Occipital lobe (tissue), 2 donors: ENCODE data around the gene SMAD1. TPM values are rescaled to one million over a fixed set of nuclear protein-coding genes. Genes with fewer than 3 reads are reported as not detected.
A peak's percentile ranks its signal among the peaks of the same experiment; 100 is the strongest.

Experiments
- DNase-seq: peaks from one replicate; lab custom pipeline; 2025; lab: John Stamatoyannopoulos, UW
- total RNA-seq: library from RNA; depleted of rRNA; stranded (reverse); fragments of >200 nt; gene quantifications from one replicate; pipeline ENCODE4 v1.2.3, GENCODE V29; 2014

SMAD1 gene
- total RNA-seq = 18.4 TPM

DNA sequence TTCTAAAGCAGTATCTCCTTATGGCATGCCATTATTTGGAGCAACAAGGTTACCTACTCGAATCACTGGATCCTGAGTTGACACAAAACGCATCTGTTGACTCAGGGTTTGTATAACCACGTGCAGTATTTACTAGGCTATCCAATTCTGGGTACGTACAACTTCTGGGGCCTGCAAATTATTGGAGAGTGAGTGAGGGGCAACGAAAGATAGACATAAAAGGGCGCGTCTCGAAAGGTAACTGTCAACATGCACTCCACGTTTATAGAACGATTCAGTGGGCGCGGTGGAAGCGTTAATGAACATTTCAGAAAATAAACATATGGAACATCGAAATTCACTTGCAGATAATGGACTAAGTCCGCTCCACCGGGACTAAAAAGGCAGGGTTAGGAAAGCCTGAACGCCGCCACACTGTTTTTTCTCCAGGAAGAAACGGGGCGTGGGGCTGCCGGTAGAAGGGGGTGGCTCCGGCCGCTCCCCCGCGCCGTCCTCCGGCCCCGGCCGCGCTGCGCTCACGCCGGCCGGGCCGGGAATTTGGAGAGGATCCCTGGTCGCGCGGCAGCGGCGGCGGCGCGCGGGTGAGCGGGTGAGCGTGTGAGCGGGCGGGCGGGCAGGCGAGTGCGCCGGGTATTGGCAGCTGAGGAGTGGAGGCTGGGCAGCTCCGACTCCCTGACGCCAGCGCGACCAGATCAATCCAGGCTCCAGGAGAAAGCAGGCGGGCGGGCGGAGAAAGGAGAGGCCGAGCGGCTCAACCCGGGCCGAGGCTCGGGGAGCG is at the start of gene SMAD1:
TSS of gene SMAD1 (plus strand) at position 690 of the 778 bp plus-strand sequence. CDS start 32,761 bp downstream, outside the sequence.
- DNase-seq = peak; percentile 83

GRCh38 chr4:145433684-145434083 is 48.0 kb upstream of the SMAD1 start:
- no peak for DNase-seq

DNA sequence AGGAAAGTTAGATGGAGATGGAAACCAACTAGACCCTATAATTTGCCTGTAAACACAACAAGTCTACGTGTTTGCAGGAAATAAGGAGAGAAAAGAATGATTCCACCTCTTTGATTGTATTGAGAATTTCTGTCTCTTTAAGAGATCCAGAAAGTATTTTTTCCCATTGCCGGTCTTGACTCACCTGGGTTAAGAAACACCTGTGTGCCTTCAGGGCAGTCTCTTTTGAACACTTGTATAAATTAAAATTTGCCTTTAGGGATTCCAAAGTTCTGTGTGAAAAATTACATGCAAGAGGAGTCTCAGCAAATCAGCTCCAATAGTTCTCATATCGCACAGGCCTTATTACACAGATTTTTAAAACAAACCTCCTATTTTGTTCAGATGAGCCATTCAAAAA is 46.0 kb upstream of the SMAD1 start:
- no peak for DNase-seq

- no peak for DNase-seq
These were observed 45.5 kb upstream of the SMAD1 start for GRCh38 chr4:145436114-145436513.

DNA sequence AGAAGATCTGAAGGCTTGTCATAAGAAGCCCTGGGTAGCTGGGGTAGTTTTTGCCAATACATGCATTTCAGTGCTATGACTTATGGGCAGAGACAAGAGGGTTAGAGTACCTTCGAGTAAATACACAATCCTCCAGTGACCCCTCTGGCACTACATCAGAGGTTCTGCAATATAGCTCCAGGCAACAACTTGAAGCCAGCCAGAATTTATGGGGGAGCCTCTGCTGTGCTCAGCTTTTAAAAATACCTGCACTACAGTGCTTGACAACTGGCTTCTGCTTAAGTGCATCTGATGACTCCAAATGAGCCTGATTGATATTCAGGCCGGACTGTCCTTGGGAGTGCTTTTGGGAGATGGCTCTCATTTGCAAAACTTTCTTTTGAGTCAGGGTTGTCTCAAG is 44.9 kb upstream of the SMAD1 start:
- DNase-seq = no peak

- no peak for DNase-seq
These were observed 44.2 kb upstream of the SMAD1 start for GRCh38 chr4:145437466-145437865.

GRCh38 chr4:145438298-145438697 is 43.4 kb upstream of the SMAD1 start:
- no peak for DNase-seq

GRCh38 chr4:145440292-145441007 is 41.2 kb upstream of the SMAD1 start:
- DNase-seq = no peak

DNA sequence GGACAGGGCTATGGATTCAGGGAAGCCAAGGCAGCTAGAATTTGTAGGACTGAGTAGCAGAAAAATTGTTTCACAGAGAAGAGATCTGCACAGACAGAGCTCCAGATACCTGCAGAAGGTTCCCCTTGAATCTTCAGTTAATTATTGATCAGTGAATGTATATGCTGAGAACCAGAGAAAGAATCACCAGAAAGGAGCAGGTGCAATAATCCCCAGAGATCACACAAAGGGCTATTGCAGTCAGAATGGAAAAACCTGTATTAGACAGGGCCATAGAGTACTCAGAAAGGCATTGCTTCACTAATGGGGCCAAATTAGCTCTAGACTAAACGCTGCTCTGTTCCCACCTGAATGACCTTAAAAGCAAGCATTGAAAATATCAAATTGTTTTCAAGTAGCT is 35.5 kb upstream of the SMAD1 start:
- no peak for DNase-seq

DNA sequence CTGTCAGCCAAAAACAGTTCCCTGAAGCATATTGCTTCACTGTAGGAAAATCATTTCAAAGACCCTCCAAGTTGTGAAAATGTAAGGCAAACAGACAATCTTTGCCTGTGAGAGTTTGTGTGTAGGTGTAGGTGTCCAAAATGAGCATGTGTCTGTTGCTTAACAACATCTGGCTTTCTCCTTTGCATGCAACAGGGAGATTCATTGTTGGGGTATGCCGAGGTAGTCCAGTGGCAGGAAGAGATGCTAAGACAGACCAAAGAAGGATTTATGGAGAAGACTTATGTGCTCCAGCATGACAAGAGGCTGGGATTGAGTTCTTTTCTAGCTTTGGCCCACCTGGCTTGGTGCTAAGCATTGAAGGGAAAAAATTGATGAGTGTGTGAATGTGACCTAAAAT is 29.8 kb upstream of the SMAD1 start:
- DNase-seq = no peak

- DNase-seq = no peak
These were observed 29.0 kb upstream of the SMAD1 start for GRCh38 chr4:145452447-145453162.

- no peak for DNase-seq
These were observed 28.5 kb upstream of the SMAD1 start for GRCh38 chr4:145453163-145453520.

DNA sequence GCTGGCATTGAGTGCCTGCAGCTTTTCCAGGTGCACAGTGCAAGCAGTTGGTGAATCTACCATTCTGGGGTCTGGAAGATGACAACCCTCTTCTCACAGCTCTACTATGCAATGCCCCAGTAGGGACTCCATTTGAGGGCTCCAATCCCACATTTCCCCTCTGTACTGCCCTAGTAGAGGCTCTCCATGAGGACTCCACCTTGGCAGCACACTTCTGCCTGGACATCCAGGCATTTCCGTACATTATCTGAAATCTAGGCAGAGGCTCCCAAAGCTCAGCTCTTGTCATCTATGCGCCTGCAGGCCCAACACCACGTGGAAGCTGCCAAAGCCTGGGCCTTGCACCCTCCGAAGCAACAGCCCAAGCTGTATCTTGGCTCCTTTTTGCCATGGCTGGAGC is 8.4 kb upstream of the SMAD1 start:
- no peak for DNase-seq

DNA sequence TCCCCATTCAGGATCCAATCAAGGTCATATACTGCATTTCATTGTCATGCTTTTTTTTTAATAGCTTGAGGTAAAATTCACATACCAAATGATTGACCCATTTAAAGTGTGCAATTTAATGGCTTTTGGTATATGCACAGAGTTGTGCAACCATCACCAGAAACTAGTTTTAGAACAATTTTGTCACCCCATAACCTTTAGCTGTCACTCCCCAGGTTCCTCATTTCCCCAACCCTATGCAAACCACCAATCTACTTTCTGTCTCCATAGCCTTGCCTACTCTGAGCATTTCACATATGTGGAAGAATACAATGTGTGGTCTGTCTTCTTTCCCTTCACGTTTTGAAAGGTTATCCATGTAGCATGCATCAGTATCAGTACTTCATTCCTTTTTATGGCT is 1.4 kb upstream of the SMAD1 start:
- DNase-seq = no peak

DNA sequence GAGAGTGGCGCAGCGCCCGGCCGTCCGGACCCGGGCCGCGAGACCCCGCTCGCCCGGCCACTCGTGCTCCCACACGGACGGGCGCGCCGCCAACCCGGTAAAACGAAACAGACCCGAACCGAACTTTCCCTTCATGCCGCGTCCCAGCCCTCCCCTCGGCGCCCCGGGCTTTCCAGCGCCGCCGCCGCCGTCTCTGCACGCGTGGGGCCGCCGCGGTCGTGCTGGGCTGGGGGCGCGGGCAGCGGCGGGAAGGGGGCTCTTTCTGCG is 222 bp downstream of the SMAD1 start:
- DNase-seq = no peak

DNA sequence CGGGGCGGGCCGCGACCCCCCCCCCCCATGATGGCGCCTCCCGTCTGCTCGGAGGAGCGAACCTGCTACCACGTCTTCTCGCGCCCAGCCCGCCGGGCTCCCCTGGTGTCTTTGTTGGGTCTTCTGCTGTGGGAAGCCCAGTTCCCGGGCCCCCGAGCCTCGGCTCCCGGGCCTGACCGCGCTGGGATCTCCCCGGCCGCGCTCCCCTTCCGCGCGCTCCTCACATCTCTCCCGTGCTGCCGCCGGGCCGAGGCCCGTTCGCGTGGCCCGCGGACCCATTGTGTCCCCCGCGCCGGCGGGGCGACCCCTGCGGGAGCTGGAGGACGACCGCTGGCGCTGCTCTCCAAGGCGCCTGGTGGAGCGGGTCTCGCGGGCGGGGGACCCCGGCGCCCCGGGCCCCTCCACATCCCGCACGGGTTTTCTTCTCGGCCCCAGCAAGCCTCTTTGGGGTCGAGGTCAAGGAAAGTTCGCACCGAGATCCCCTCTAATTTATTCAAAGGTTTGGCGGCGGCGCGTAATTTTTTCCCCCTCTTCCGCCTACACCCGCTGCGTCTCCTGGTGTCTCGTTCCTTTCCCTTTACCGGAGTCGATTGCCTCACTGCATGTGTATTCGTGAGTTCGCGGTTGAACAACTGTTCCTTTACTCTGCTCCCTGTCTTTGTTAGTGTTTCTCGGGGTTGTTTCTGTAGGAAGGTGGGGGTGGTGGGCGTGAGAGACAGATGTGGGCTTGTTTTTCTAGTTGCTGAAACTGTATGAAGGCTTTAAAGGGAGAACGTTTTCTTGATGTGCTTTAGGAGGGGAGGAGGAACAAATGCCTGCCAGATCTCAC is 770 bp downstream of the SMAD1 start:
- peak; percentile 44 for DNase-seq

DNA sequence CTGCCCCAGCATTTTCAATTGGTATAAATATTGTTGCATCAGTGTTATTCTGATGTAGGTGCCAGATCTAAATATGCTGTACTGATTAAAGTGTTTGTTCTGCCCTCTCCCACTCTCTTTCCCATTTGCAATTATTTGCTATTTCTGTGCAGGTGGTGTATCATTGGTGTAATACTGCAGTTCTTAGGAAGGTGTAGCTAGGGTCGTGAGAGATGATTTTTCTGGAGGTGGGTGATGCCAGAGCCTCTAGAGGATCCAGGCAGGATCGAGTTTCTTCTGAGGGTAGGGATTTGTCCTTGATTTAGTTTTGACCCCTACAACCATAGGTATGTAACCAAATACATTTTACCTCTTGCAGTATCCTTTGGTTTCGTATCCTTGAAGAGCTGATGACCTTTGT is 1.9 kb downstream of the SMAD1 start:
- no peak for DNase-seq

GRCh38 chr4:145484225-145484846 is 2.7 kb downstream of the SMAD1 start:
- no peak for DNase-seq

DNA sequence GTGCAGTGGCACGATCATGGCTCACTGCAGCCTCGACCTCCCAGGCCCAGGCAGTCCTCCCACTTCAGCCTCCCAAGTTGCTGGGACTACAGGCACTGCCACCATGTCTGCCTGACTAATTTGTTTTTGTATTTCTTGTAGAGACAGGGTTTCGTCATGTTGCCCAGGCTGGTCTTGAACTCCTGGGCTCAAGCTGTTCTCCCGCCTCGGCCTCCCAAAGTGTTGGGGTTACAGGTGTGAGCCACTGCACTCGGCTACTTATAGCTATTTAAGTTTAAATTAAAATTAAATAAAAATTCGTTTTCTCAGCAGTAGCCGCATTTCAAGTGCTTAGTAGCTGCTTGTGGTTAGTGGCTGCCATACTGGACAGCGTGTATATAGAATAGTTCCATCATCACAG is 3.5 kb downstream of the SMAD1 start:
- DNase-seq = no peak

- DNase-seq = no peak
These were observed 5.0 kb downstream of the SMAD1 start for GRCh38 chr4:145486603-145487002.

- DNase-seq = no peak
These were observed 6.0 kb downstream of the SMAD1 start for GRCh38 chr4:145487631-145488030.
